Measurements from ENCODE around the gene TNFRSF4.
"Not testable (repeated sequence)": the region's sequence is repeated elsewhere in the genome, so short reads cannot be mapped to it uniquely, and the experiment has no call there.

TNFRSF4 gene

GRCh38 chr1:1213345-1214265 is at the start of gene TNFRSF4:
Gene TNFRSF4, minus strand, starts transcription at chr1:1214153. Its CDS starts 26 bp downstream, at chr1:1214127.
- no peak for DNase-seq (ENCODE audit: low spot score)

DNA sequence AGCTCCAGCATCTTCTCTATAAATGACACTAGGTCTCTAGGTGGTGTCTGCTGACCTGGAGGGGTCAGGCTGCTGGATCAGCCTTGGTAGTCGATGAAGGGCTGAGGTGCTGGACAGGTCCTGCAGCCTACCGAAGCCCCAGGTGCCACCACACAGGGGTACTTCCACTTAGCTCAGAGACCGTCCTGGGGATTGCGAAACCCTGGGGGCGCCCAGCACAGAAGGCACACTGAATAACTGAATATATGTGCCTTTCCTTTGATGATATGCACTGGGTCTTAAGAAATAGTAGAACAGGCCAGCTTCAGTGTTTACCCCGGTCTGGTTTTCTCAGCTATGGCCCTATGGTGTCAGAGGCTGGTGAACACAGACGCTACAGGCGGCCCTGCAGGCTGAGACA is 48.8 kb upstream of the TNFRSF4 start:
- no peak for DNase-seq (ENCODE audit: low spot score)

GRCh38 chr1:1262071-1262470 is 48.1 kb upstream of the TNFRSF4 start:
- DNase-seq (ENCODE audit: low spot score) = no peak

GRCh38 chr1:1260843-1261560 is 47.0 kb upstream of the TNFRSF4 start:
- no peak for DNase-seq (ENCODE audit: low spot score)

DNA sequence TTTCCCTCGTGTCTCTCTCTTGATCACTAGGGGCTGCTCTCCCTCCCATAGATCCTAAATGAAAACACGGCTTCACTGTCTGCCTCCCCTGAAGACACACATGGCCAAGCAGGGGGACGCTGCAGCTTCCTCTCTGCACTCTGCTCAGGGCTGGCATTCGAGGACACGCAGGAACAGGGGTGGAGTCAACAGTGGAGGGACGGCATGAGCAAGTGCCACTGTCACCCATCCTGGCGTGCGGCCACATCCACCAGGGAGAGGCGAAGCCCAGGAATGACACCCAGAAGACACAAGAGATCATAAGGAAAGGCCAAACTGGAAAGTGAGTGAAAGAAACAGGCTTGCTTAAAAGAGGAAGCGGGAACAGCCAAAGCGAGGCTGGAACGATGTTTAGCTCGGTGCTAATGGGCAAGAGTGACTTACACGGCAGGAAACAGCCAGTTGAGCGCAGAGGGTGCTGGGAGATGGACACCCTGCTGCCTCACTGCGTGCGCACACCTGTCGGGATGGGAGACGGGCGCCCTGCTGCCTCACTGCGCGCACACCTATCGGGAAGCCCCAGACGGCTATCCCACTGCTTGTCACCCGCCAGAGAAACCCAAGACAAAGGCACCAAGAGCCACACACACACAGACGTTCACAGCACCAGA is 46.1 kb upstream of the TNFRSF4 start:
- DNase-seq (ENCODE audit: low spot score) = no peak

DNA sequence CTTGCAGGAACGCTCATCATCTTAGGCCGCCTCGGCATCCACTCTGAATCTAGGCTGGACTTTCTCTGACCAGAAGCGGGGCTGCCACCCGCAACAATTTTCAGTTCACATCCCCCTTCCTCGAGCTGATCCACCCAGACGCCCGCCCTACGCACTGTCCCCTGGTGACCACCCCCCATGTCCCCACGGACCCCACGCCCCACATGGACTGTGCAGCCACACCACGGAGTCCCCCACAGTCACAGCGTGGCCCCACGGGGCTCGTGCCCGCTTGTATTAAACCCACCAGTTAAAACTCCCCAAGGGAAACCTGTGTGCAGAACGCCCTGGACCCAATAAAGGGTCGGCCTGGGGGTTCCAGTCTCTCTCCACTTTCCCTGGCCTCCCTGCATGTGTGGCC is 45.6 kb upstream of the TNFRSF4 start:
- DNase-seq (ENCODE audit: low spot score) = no peak

DNA sequence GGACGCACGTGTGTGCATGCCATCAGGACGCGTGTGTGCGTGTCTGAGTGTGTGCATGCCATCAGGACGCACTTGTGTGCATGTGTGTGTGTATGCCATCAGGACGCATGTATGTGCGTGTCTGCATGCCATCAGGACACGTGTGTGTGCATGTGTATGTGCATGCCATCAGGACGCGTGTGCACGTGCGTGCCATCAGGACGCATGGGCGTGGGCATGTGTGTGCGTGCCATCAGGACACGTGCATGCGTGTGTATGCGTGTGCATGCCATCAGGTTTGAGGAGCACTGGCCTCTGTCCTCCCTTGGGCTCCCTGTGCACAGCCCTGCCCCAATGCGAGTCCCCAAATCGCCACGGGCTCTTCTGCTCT is 45.2 kb upstream of the TNFRSF4 start:
- DNase-seq (ENCODE audit: low spot score) = no peak

DNA sequence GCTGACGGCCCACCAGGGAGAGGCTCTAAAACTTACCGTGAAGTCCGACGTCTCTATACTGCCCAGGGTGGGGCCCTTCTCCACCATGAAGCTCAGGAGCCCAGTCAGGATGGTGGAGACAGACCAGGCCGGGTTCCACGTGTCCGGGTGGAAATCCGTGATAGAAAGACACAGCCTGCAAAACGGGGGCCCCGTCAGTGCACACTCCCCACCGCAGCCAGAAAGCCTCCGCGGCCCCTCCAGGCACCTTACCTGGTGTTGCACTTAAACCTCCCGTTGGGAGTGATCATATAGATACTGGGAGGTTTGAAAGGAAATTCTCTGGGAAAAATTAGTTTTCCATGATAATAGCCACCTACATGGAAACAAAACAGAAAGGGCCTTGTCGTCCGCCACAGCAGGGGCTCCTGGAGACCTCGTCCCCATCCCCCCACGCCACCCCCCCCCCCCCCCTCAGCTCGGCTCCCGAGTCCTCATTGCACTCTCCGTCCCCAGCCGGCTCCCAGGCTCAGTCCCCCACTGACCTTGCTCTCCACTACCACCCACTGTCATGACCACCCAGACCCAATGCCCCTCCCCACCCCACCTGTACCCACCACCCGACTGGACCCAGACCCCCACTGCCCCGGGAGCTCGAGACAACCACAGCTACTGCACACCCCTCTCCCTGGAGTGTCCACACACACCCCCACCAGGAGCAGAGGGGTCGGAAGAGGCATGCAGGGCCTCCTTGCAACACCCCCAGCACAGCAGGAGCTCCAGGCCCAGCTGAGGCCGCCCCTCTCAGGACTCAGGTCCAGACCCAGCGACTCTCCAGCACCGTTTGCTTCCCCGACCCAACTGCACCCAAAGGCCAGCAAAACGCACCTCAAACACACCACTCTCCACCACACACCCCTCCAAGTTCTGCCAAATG is 43.3 kb upstream of the TNFRSF4 start:
- no peak for DNase-seq (ENCODE audit: low spot score)

DNA sequence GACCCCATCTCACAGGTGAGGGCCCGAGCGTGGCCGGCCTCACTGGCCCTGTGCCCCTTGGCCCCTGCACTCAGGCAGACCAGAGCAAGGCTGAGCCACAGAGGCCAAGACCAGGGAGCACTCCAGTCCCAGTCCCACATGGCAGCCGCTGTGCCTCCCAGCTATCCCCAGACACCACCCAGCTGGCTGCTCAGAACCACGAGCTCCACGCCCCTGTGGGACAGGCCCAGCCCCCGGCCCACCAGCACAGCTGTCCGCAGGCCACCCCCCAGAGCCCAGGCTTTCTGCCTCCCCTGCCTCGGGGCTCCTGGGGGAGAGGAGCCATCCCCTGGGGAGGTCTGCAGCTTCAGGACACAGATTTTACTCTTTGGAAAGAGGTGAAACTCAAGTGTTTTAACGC is 41.7 kb upstream of the TNFRSF4 start:
- no peak for DNase-seq (ENCODE audit: low spot score)

- no peak for DNase-seq (ENCODE audit: low spot score)
Observed at GRCh38 chr1:1255078-1255477, 41.1 kb upstream of the TNFRSF4 start.

- DNase-seq (ENCODE audit: low spot score) = no peak
Observed at GRCh38 chr1:1254667-1254998, 40.7 kb upstream of the TNFRSF4 start.

- no peak for DNase-seq (ENCODE audit: low spot score)
Observed at GRCh38 chr1:1253972-1254666, 40.2 kb upstream of the TNFRSF4 start.

- no peak for DNase-seq (ENCODE audit: low spot score)
Observed at GRCh38 chr1:1253314-1253713, 39.4 kb upstream of the TNFRSF4 start.

GRCh38 chr1:1250786-1251284 is 36.9 kb upstream of the TNFRSF4 start:
- no peak for DNase-seq (ENCODE audit: low spot score)

DNA sequence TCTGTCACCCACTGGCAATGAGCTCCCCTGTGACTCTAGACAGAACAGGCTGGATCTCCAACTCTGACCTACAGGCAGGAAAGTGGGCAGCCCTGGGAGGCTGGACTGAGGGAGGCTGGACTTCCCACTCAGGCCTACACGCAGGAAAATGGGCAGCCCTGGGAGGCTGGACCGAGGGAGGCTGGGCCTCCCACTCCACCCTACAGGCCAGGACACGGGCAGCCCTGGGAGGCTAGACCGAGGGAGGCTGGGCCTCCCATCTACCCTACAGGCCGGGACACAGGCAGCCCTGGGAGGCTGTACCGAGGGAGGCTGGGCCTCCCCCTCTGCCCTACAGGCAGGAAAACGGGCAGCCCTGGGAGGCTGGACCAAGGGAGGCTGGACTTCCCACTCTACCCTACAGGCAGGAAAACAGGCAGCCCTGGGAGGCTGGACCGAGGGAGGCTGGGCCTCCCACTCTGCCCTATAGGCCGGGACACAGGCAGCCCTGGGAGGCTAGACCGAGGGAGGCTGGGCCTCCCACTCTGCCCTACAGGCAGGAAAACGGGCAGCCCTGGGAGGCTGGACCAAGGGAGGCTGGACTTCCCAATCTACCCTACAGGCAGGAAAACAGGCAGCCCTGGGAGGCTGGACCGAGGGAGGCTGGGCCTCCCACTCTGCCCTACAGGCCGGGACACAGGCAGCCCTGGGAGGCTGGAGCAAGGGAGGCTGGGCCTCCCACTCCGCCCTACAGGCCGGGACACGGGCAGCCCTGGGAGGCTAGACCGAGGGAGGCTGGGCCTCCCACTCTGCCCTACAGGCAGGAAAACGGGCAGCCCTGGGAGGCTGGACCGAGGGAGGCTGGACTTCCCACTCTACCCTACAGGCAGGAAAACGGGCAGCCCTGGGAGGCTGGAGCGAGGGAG is 34.3 kb upstream of the TNFRSF4 start:
- DNase-seq (ENCODE audit: low spot score) = not testable (repeated sequence)

GRCh38 chr1:1247341-1247913 is 33.5 kb upstream of the TNFRSF4 start:
- no peak for DNase-seq (ENCODE audit: low spot score)

- DNase-seq (ENCODE audit: low spot score) = no peak
Observed at GRCh38 chr1:1246577-1247340, 32.8 kb upstream of the TNFRSF4 start, which contains the start of gene C1QTNF12. Gene C1QTNF12, minus strand, starts transcription at chr1:1246722. Its CDS starts 32 bp downstream, at chr1:1246690.

GRCh38 chr1:1245817-1246576 is 32.0 kb upstream of the TNFRSF4 start:
- DNase-seq (ENCODE audit: low spot score) = no peak
